ENCODE data around the gene CPNE4.

GRCh38 chr3:131900891-131901290 is 133.9 kb downstream of the CPNE4 start:
- TF ChIP-seq POLR2AphosphoS5 (IDR thresholded peaks at IDR 0.05; ENCODE audit: low read depth, low read length) (no peak), TAF1 (IDR thresholded peaks at IDR 0.05; ENCODE audit: borderline replicate concordance, insufficient read depth, low read length) (no peak)
